Activated CD4-positive, alpha-beta T cell treated with anti-CD3 and anti-CD28 coated beads, Interleukin-2, amount 50 U/mL, for 4 hours (primary cell): ENCODE measurements around the gene ELN.
"Not testable (repeated sequence)": the region's sequence is repeated elsewhere in the genome, so short reads cannot be mapped to it uniquely, and the experiment has no call there.

ENCODE experiments used
- DNase-seq, 2 experiments: peaks; one replicate each; pipeline ENCODE4 v3.0.0-alpha.2; 2020

ELN gene

GRCh38 chr7:74027683-74028320 is at the start of gene ELN:
ELN (plus strand) TSS chr7:74028173; CDS start chr7:74028188, 15 bp downstream.
- DNase-seq = no peak

- DNase-seq = no peak
These were observed 49.1 kb upstream of the ELN start for GRCh38 chr7:73978661-73979563.

GRCh38 chr7:73979656-73980055 is 48.3 kb upstream of the ELN start:
- DNase-seq = not testable (repeated sequence)

GRCh38 chr7:73980206-73980605 is 47.8 kb upstream of the ELN start:
- no peak for DNase-seq

GRCh38 chr7:73981933-73982332 is 46.0 kb upstream of the ELN start:
- DNase-seq = no peak

- no peak for DNase-seq
These were observed 44.4 kb upstream of the ELN start for GRCh38 chr7:73983437-73984164.

- DNase-seq = no peak
These were observed 43.3 kb upstream of the ELN start for GRCh38 chr7:73984481-73985205.

- no peak for DNase-seq
These were observed 42.2 kb upstream of the ELN start for GRCh38 chr7:73985737-73986141.

- DNase-seq = no peak
These were observed 41.8 kb upstream of the ELN start for GRCh38 chr7:73986158-73986631.

- no peak for DNase-seq
These were observed 40.7 kb upstream of the ELN start for GRCh38 chr7:73987298-73987697.

GRCh38 chr7:73988197-73988596 is 39.8 kb upstream of the ELN start:
- no peak for DNase-seq

- DNase-seq = no peak
These were observed 36.4 kb upstream of the ELN start for GRCh38 chr7:73991522-73992100.

GRCh38 chr7:73992101-73992562 is 35.8 kb upstream of the ELN start:
- no peak for DNase-seq

- DNase-seq = no peak
These were observed 34.0 kb upstream of the ELN start for GRCh38 chr7:73994023-73994422.

GRCh38 chr7:73994761-73995160 is 33.2 kb upstream of the ELN start:
- no peak for DNase-seq

GRCh38 chr7:73995330-73995729 is 32.6 kb upstream of the ELN start:
- no peak for DNase-seq

GRCh38 chr7:73995821-73996511 is 32.0 kb upstream of the ELN start:
- no peak for DNase-seq

- DNase-seq = no peak
These were observed 30.9 kb upstream of the ELN start for GRCh38 chr7:73997056-73997455.

- no peak for DNase-seq
These were observed 28.1 kb upstream of the ELN start for GRCh38 chr7:73999664-74000435.

GRCh38 chr7:74000489-74001149 is 27.4 kb upstream of the ELN start:
- DNase-seq = no peak
